SU-DHL-6 (cell line): ENCODE data around the gene SPRR2E.

ENCODE experiments used
- EZH2phosphoT487 ChIP-seq: fragments of 200-600 bp; sonication (generic), shearing (Covaris generic); conservative IDR thresholded peaks from 2 replicates; pipeline ENCODE4 v1.6.1; 2018; ENCODE audit warnings: mild to moderate bottlenecking, antibody characterized with exemption, low read length, moderate library complexity, mixed read lengths
- TF ChIP-seq, protein P1 (sequence below): fragments of 200-600 bp; sonication (generic); IDR thresholded peaks from one replicate; pipeline ENCODE4 v1.5.1; 2017; ENCODE audit warnings: antibody characterized with exemption, mild to moderate bottlenecking, low read length, moderate library complexity; ENCODE audit not compliant: insufficient read depth, poor library complexity, severe bottlenecking

DNA sequence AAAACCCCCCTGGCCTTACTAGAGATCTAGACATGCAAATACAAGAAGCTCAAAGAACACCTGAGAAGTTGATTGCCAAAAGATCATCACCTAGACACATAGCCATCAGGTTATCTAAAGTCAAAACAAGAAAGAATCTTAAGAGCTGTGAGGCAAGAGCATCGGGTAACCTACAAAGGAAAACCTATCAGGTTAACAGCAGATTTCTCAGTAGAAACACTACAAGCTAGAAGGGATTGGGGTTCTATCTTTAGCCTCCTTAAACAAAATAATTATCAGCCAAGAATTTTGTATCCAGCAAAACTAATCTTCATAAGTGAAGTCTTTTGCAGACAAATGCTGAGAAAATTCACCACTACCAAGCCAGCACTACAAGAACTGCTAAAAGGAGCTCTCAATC is 31.2 kb upstream of the SPRR2E start:
- TF ChIP-seq, protein P1, sequence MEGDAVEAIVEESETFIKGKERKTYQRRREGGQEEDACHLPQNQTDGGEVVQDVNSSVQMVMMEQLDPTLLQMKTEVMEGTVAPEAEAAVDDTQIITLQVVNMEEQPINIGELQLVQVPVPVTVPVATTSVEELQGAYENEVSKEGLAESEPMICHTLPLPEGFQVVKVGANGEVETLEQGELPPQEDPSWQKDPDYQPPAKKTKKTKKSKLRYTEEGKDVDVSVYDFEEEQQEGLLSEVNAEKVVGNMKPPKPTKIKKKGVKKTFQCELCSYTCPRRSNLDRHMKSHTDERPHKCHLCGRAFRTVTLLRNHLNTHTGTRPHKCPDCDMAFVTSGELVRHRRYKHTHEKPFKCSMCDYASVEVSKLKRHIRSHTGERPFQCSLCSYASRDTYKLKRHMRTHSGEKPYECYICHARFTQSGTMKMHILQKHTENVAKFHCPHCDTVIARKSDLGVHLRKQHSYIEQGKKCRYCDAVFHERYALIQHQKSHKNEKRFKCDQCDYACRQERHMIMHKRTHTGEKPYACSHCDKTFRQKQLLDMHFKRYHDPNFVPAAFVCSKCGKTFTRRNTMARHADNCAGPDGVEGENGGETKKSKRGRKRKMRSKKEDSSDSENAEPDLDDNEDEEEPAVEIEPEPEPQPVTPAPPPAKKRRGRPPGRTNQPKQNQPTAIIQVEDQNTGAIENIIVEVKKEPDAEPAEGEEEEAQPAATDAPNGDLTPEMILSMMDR = no peak
- TF ChIP-seq EZH2phosphoT487 = no peak
